ENCODE data around the gene NANS. TPM values are rescaled to one million over a fixed set of nuclear protein-coding genes. Genes with fewer than 3 reads are reported as not detected.

The NANS gene
- total RNA-seq, 1 experiment from 2014 or later: 57.9 TPM

DNA sequence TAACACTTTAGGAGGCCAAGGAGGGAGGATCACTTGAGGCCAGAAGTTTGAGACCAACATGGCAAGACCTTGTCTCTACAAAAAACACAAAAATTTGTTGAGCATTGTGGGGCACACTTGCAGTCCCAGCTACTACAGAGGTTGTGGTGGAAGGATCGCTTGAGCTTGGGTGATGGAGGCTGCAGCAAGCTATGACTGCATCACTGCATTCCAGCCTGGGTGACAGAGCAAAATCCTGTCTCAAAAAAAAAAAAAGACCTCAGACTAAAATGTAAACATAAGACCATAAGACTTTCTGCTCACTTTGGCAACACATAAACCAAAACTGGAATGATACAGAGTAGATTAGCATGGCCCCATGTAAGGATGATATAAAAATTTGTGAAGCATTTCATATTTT is 24.6 kb upstream of the NANS start:
- TF ChIP-seq TP53 (CRISPR knock-in tag; IDR thresholded peaks at IDR 0.05) (no peak), JAZF1 (CRISPR knock-in tag; IDR thresholded peaks at IDR 0.05) (no peak)
- TF ChIP-seq, protein P1, sequence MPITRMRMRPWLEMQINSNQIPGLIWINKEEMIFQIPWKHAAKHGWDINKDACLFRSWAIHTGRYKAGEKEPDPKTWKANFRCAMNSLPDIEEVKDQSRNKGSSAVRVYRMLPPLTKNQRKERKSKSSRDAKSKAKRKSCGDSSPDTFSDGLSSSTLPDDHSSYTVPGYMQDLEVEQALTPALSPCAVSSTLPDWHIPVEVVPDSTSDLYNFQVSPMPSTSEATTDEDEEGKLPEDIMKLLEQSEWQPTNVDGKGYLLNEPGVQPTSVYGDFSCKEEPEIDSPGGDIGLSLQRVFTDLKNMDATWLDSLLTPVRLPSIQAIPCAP (CRISPR knock-in tag; IDR thresholded peaks at IDR 0.05): no peak
- ATAC-seq (no peak), DNase-seq (ENCODE audit: low spot score) (no peak)
- H3K27me3 Mint-ChIP-seq (ENCODE audit: low read depth): peaks cover 16% of the 10 kb centered on the region
- no peaks in the 10 kb centered on the region for H3K9me3 Mint-ChIP-seq
- H3K4me1 Mint-ChIP-seq: no peaks in the 10 kb centered on the region
- no peak overlapping the region for H3K27ac Mint-ChIP-seq
- POLR2A ChIA-PET: no interaction called here
- H3K36me3 Mint-ChIP-seq: no peaks in the 10 kb centered on the region
- no peak overlapping the region for H3K4me3 Mint-ChIP-seq
- CTCF ChIA-PET: interaction anchor here (0.7 to 1.7 kb wide), 4 partner anchors 10 to 136 kb away, joined by 3 to 6 read pairs (median 4); partner anchors contain the start of gene NANS

DNA sequence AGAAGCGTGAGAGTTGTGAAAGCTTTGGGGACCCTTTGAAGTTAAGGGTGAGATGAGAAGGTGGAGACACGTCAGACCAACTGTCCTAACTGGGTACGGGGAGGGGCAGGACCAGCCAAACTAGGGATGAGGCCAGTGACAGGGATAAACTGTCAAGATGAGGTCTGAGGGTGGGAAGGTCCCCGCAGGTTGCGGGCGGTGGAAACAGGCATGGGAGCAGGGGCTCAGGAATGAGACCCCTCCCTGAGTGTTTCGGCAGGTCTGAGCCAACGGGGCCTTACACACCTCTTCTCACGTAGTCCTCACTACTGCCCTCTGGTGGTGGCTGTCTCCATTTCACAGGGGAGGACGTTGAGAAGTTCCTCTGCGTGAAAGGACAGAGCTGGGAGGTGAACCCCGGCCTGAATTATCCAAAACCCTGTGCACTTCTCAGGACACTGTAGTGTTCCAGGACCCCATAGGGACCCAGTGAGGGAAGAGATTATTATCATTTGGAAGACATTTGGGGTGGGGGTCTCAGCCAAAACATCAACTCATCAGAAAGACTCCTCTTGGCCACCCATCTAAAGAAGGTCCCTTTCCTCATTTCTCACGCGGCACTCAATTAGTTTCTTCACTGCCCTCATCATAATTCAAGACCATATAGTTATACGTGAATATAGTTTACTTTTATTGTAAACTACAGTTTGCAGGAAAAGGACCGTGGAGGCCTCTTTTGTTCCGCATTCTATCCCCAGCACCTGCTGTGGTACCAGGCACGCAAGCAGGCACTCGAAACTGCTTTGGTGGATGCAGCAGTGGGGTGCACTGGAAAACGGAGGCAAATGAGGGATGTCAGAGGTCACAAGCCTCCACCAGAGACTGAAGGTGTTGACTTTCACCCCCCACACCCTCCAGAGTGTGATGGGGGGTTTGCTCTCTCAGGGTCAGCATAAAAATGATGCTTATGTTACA is 21.7 kb upstream of the NANS start:
- peak; percentile 93 for DNase-seq (ENCODE audit: low spot score)
- Mint-ChIP-seq H3K9me3 (no peaks in the 10 kb centered on the region), H3K4me3 (no peak overlapping the region; the same call in 1 of the 2 replicates), H3K36me3 (no peaks in the 10 kb centered on the region), H3K27ac (no peak overlapping the region), H3K27me3 (ENCODE audit: low read depth) (peaks cover 21% of the 10 kb centered on the region), H3K4me1 (peaks cover 5% of the 10 kb centered on the region; the same call in 1 of the 2 replicates)
- POLR2A ChIA-PET: interaction anchor here (0.6 kb wide), 1 partner anchor 119 kb away, joined by 3 read pairs; no protein-coding TSS in a partner anchor
- TF ChIP-seq, protein P2, sequence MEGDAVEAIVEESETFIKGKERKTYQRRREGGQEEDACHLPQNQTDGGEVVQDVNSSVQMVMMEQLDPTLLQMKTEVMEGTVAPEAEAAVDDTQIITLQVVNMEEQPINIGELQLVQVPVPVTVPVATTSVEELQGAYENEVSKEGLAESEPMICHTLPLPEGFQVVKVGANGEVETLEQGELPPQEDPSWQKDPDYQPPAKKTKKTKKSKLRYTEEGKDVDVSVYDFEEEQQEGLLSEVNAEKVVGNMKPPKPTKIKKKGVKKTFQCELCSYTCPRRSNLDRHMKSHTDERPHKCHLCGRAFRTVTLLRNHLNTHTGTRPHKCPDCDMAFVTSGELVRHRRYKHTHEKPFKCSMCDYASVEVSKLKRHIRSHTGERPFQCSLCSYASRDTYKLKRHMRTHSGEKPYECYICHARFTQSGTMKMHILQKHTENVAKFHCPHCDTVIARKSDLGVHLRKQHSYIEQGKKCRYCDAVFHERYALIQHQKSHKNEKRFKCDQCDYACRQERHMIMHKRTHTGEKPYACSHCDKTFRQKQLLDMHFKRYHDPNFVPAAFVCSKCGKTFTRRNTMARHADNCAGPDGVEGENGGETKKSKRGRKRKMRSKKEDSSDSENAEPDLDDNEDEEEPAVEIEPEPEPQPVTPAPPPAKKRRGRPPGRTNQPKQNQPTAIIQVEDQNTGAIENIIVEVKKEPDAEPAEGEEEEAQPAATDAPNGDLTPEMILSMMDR (IDR thresholded peaks at IDR 0.05): peak; percentile 94
- TF ChIP-seq ZSCAN18 (CRISPR knock-in tag; IDR thresholded peaks at IDR 0.05): no peak
- peak; percentile 96 for ATAC-seq
- CTCF ChIA-PET: interaction anchor here (0.6 to 1.9 kb wide), 49 partner anchors 9 to 338 kb away, joined by 3 to 29 read pairs (median 4); partner anchors contain the start of genes ANP32B, NANS, TBC1D2 and TRIM14

GRCh38 chr9:98037357-98037756 is 19.2 kb upstream of the NANS start:
- POLR2A ChIA-PET: no interaction called here
- Mint-ChIP-seq H3K36me3 (no peaks in the 10 kb centered on the region), H3K9me3 (no peaks in the 10 kb centered on the region), H3K27me3 (ENCODE audit: low read depth) (peaks cover 23% of the 10 kb centered on the region), H3K4me3 (no peak overlapping the region), H3K4me1 (peaks cover 9% of the 10 kb centered on the region; the same call in 1 of the 2 replicates), H3K27ac (no peak overlapping the region)
- CTCF ChIA-PET: interaction anchor here (0.6 kb wide), 1 partner anchor 112 kb away, joined by 4 read pairs; no protein-coding TSS in a partner anchor
- DNase-seq (ENCODE audit: low spot score): no peak
- TF ChIP-seq NR2C2 (CRISPR knock-in tag; IDR thresholded peaks at IDR 0.05) (no peak), NFE2L1 (CRISPR knock-in tag; IDR thresholded peaks at IDR 0.05) (no peak), ZBTB21 (CRISPR knock-in tag; IDR thresholded peaks at IDR 0.05; ENCODE audit: borderline replicate concordance) (no peak), JAZF1 (CRISPR knock-in tag; IDR thresholded peaks at IDR 0.05) (no peak), TP53 (CRISPR knock-in tag; IDR thresholded peaks at IDR 0.05) (no peak)
- TF ChIP-seq, protein P3, sequence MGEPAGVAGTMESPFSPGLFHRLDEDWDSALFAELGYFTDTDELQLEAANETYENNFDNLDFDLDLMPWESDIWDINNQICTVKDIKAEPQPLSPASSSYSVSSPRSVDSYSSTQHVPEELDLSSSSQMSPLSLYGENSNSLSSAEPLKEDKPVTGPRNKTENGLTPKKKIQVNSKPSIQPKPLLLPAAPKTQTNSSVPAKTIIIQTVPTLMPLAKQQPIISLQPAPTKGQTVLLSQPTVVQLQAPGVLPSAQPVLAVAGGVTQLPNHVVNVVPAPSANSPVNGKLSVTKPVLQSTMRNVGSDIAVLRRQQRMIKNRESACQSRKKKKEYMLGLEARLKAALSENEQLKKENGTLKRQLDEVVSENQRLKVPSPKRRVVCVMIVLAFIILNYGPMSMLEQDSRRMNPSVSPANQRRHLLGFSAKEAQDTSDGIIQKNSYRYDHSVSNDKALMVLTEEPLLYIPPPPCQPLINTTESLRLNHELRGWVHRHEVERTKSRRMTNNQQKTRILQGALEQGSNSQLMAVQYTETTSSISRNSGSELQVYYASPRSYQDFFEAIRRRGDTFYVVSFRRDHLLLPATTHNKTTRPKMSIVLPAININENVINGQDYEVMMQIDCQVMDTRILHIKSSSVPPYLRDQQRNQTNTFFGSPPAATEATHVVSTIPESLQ (CRISPR knock-in tag; IDR thresholded peaks at IDR 0.05): no peak
- TF ChIP-seq, protein P4, sequence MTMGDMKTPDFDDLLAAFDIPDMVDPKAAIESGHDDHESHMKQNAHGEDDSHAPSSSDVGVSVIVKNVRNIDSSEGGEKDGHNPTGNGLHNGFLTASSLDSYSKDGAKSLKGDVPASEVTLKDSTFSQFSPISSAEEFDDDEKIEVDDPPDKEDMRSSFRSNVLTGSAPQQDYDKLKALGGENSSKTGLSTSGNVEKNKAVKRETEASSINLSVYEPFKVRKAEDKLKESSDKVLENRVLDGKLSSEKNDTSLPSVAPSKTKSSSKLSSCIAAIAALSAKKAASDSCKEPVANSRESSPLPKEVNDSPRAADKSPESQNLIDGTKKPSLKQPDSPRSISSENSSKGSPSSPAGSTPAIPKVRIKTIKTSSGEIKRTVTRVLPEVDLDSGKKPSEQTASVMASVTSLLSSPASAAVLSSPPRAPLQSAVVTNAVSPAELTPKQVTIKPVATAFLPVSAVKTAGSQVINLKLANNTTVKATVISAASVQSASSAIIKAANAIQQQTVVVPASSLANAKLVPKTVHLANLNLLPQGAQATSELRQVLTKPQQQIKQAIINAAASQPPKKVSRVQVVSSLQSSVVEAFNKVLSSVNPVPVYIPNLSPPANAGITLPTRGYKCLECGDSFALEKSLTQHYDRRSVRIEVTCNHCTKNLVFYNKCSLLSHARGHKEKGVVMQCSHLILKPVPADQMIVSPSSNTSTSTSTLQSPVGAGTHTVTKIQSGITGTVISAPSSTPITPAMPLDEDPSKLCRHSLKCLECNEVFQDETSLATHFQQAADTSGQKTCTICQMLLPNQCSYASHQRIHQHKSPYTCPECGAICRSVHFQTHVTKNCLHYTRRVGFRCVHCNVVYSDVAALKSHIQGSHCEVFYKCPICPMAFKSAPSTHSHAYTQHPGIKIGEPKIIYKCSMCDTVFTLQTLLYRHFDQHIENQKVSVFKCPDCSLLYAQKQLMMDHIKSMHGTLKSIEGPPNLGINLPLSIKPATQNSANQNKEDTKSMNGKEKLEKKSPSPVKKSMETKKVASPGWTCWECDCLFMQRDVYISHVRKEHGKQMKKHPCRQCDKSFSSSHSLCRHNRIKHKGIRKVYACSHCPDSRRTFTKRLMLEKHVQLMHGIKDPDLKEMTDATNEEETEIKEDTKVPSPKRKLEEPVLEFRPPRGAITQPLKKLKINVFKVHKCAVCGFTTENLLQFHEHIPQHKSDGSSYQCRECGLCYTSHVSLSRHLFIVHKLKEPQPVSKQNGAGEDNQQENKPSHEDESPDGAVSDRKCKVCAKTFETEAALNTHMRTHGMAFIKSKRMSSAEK (CRISPR knock-in tag; IDR thresholded peaks at IDR 0.05; ENCODE audit: borderline replicate concordance): no peak
- ATAC-seq: no peak
